K562 (cell line): ENCODE measurements around the gene MDC1. TPM values are rescaled to one million over a fixed set of nuclear protein-coding genes. Genes with fewer than 3 reads are reported as not detected.

Experiments used
- CEBPG ChIP-seq, 3 experiments: fragments of 200-800 bp in 1 of 3; sonication (Bioruptor generic) in 1 of 3; sonication (generic) in 1 of 3; formaldehyde crosslinking in 1 of 3; IDR thresholded peaks in 2 of 3; conservative IDR thresholded peaks in 1 of 3; 2 replicates each; pipeline versions ENCODE4 v1.6.1 to v1.8.0; 2016 to 2022; ENCODE audit warnings: missing compliant biosample characterization in 2 of 3, missing genetic modification characterization in 2 of 3, mild to moderate bottlenecking in 1 of 3, missing genetic modification reagents in 1 of 3
- CREB3 ChIP-seq: fragments of 450-650 bp; conservative IDR thresholded peaks from 2 replicates; pipeline ENCODE4 v1.6.1; 2016; ENCODE audit warnings: missing genetic modification characterization, low read depth, mild to moderate bottlenecking, missing compliant biosample characterization, moderate library complexity
- ELF4 ChIP-seq: fragments of 450-650 bp; formaldehyde crosslinking; IDR thresholded peaks from 2 replicates; pipeline ENCODE4 v1.4.0; 2022; ENCODE audit warnings: missing genetic modification characterization
- FOSL1 ChIP-seq: fragments of 200-800 bp; sonication (Bioruptor generic); conservative IDR thresholded peaks from 2 replicates; pipeline ENCODE4 v1.6.1; 2016; ENCODE audit warnings: missing genetic modification characterization, missing compliant biosample characterization
- GATAD2A ChIP-seq: fragments of 450-650 bp; IDR thresholded peaks from 2 replicates; pipeline ENCODE4 v1.6.1; 2017
- HDGF ChIP-seq: fragments of 450-650 bp; IDR thresholded peaks from 2 replicates; pipeline ENCODE4 v1.6.1; 2016
- HMBOX1 ChIP-seq: sonication (generic); IDR thresholded peaks from 2 replicates; pipeline ENCODE4 v1.6.1; 2016
- HMGXB4 ChIP-seq: sonication (generic); formaldehyde crosslinking; IDR thresholded peaks from 2 replicates; pipeline ENCODE4 v1.8.1; 2023; ENCODE audit warnings: mild to moderate bottlenecking, missing genetic modification reagents
- MAX ChIP-seq: sonication (generic); formaldehyde crosslinking; IDR thresholded peaks from 2 replicates; pipeline ENCODE4 v1.9.0; 2022; ENCODE audit warnings: mild to moderate bottlenecking, missing genetic modification reagents
- MCM7 ChIP-seq, 2 experiments: fragments of 450-650 bp; IDR thresholded peaks; 2 replicates each; pipeline ENCODE4 v1.6.1; 2016 to 2018
- MTF1 ChIP-seq: fragments of 250-450 bp; sonication (Bioruptor Pico); IDR thresholded peaks from 2 replicates; pipeline ENCODE4 v1.9.0; 2021; ENCODE audit warnings: moderate library complexity, mild to moderate bottlenecking, inconsistent platforms, borderline replicate concordance
- NFATC3 ChIP-seq: fragments of 450-650 bp; IDR thresholded peaks from 2 replicates; pipeline ENCODE4 v1.6.1; 2017; ENCODE audit warnings: mild to moderate bottlenecking
- NR2C2 ChIP-seq, 2 experiments: fragments of 200-800 bp in 1 of 2; sonication (Bioruptor generic) in 1 of 2; sonication (generic) in 1 of 2; formaldehyde crosslinking in 1 of 2; IDR thresholded peaks; 2 replicates each; pipeline versions ENCODE4 v1.6.1 to v1.8.0; 2016 to 2022; ENCODE audit warnings: mild to moderate bottlenecking in 1 of 2, missing compliant biosample characterization in 1 of 2, missing genetic modification characterization in 1 of 2, missing genetic modification reagents in 1 of 2
- RBFOX2 ChIP-seq: fragments of 200-400 bp; formaldehyde crosslinking; IDR thresholded peaks from 2 replicates; pipeline ENCODE4 v1.6.1; 2017; ENCODE audit warnings: low read depth, mild to moderate bottlenecking, low read length, moderate library complexity
- RBM14 ChIP-seq: fragments of 200-400 bp; formaldehyde crosslinking; IDR thresholded peaks from 2 replicates; pipeline ENCODE4 v1.6.1; 2018; ENCODE audit warnings: low read depth, mild to moderate bottlenecking, low read length, moderate library complexity, borderline replicate concordance; ENCODE audit not compliant: insufficient read depth
- RFX7 ChIP-seq: fragments of 250-450 bp; sonication (Bioruptor Pico); IDR thresholded peaks from 2 replicates; pipeline ENCODE4 v1.5.1; 2021; ENCODE audit warnings: mild to moderate bottlenecking
- STAT6 ChIP-seq: sonication (generic); formaldehyde crosslinking; IDR thresholded peaks from 2 replicates; pipeline ENCODE4 v1.8.1; 2023; ENCODE audit warnings: mild to moderate bottlenecking, missing genetic modification reagents
- TAF15 ChIP-seq: fragments of 200-400 bp; formaldehyde crosslinking; IDR thresholded peaks from 2 replicates; pipeline ENCODE4 v1.6.1; 2017; ENCODE audit warnings: mild to moderate bottlenecking, low read depth, low read length, moderate library complexity
- TGIF2 ChIP-seq: sonication (generic); formaldehyde crosslinking; IDR thresholded peaks from 2 replicates; pipeline ENCODE4 v1.8.1; 2022; ENCODE audit warnings: mild to moderate bottlenecking, missing genetic modification reagents, moderate library complexity
- ZBTB7A ChIP-seq: IDR thresholded peaks from 2 replicates; pipeline ENCODE4 v1.6.1; 2011; ENCODE audit warnings: low read depth, mild to moderate bottlenecking, low read length, moderate library complexity, borderline replicate concordance; ENCODE audit not compliant: control insufficient read depth
- polyA plus RNA-seq, 8 experiments: library from polyadenylated mRNA; depleted of rRNA in 4 of 8; stranded (reverse) in 5 of 8; unstranded in 3 of 8; fragments of >200 nt; fragmentation: Nextera tagmentation in 2 of 8; fragmentation: Illumina TruSeq in 1 of 8; extraction: Ambion mirVana in 2 of 8; extraction: Trizol in 1 of 8; gene quantifications; 2 replicates each; pipeline versions ENCODE4 v1.2.1 to v1.2.3, GENCODE V29; 2011 to 2014; ENCODE audit warnings: inconsistent platforms in 1 of 8, missing spikeins in 1 of 8
- total RNA-seq, 7 experiments: library from RNA; depleted of rRNA in 6 of 7; stranded (reverse); fragments of >200 nt in 6 of 7; fragmentation: Illumina TruSeq in 2 of 7; extraction: Trizol in 2 of 7; gene quantifications; 2 replicates each; pipeline versions ENCODE4 v1.2.1 to v1.2.3, GENCODE V29; 2011 to 2021; ENCODE audit warnings: low replicate concordance in 1 of 7

The MDC1 gene
- total and polyA plus RNA-seq, 9 of the 15 experiments (the other 6 are each of a cell fraction or from before 2014, with no cell fraction given), result 8.2 to 114 (median 20.0) TPM

GRCh38 chr6:30683183-30683979 is 33.7 kb downstream of the MDC1 start (continued):
- TF ChIP-seq STAT6 (CRISPR knock-in tag) (no peak), MTF1 (CRISPR knock-in tag) (no peak), ELF4 (CRISPR knock-in tag) (no peak), TGIF2 (CRISPR knock-in tag) (no peak), MCM7 (IDR thresholded peaks at IDR 0.05) (no peak), CEBPG (CRISPR knock-in tag; IDR thresholded peaks at IDR 0.05) (no peak), CEBPG (tag; conservative IDR thresholded peaks at IDR 0.05 in 1 of 2, IDR thresholded peaks at IDR 0.05 in 1 of 2) (no peak), GATAD2A (no peak), RFX7 (CRISPR knock-in tag) (no peak), HDGF (0 out of 2 replicates have a peak, but pooled peaks have one; percentile 2), TAF15 (no peak), CREB3 (no peak), RBFOX2 (no peak), HMBOX1 (no peak), HMGXB4 (CRISPR knock-in tag) (no peak), ZBTB7A (0 out of 2 replicates have a peak, but pooled peaks have one; percentile 18), FOSL1 (no peak), NFATC3 (no peak), RBM14 (no peak), NR2C2 (CRISPR knock-in tag; IDR thresholded peaks at IDR 0.05) (no peak), NR2C2 (tag; IDR thresholded peaks at IDR 0.05) (peak; percentile 74; the same call in 1 of the 2 replicates), MAX (CRISPR knock-in tag) (peak; percentile 49; the same call in 1 of the 2 replicates)
